AG04449 (cell line): ENCODE measurements around the gene PEAK1.

Experiments
- CTCF ChIA-PET: fragments of 350-600 bp; formaldehyde crosslinking; extraction: SDS; loops from one replicate; lab custom pipeline; 2021; ENCODE audit warnings: antibody characterized with exemption; lab: Yijun Ruan, JAX
- POLR2A ChIA-PET: fragments of 400-600, 350-600 bp; formaldehyde crosslinking; extraction: SDS; loops from one replicate; lab custom pipeline; 2020; ENCODE audit warnings: antibody characterized with exemption, inconsistent platforms; lab: Yijun Ruan, JAX
- DNase-seq: peaks from one replicate; pipeline ENCODE4 v3.0.0-alpha.2; 2010; ENCODE audit warnings: low read depth, low spot score
- H3K4me3 ChIP-seq: 2 replicates; pipeline ENCODE4 v1.5.1; 2011; ENCODE audit warnings: low read depth, mild to moderate bottlenecking, control low read depth, low read length
- CTCF ChIP-seq: IDR thresholded peaks from one replicate; pipeline ENCODE4 v1.5.1; 2011; ENCODE audit warnings: mild to moderate bottlenecking, moderate library complexity, low read length, control low read depth, inconsistent platforms; ENCODE audit not compliant: insufficient read depth; ENCODE audit errors: missing control alignments

Gene PEAK1

DNA sequence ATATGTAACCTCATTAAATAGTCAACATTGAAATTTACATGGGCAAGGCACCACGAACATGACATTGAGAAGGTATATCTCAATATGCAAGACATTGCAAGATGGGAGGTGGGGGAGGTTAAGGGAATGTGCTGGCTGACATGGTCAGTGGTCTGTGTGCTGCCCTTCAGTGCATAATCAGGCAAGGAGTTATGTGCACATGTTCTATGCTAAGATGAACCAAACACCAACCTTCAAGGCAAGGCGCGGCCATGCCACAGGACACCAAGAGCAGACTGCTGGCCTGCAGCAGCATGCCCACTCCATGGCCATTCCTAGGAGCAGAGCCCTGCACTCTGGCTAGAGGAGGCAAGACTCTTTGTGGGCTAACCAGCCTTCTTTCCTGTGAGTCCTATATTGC, 308.1 kb downstream of the PEAK1 start:
- TF ChIP-seq CTCF = no peak
- no peak for DNase-seq
- H3K4me3 ChIP-seq = no peak overlapping the region
- CTCF ChIA-PET = interaction anchor here (4.0 kb wide), 1 partner anchor 431 kb away, joined by 21 read pairs; no protein-coding TSS in a partner anchor
- POLR2A ChIA-PET = no interaction called here

GRCh38 chr15:77107531-77108355, 312.2 kb downstream of the PEAK1 start:
- no peak overlapping the region for H3K4me3 ChIP-seq
- peak; percentile 82 for TF ChIP-seq CTCF
- CTCF ChIA-PET = interaction anchor here (0.6 to 10.1 kb wide), 27 partner anchors 9 to 527 kb away, joined by 3 to 170 read pairs (median 4); no protein-coding TSS in a partner anchor
- no peak for DNase-seq
- POLR2A ChIA-PET = interaction anchor here (1.0 kb wide), 1 partner anchor 313 kb away, joined by 3 read pairs; the partner anchor contains the start of gene HMG20A

DNA sequence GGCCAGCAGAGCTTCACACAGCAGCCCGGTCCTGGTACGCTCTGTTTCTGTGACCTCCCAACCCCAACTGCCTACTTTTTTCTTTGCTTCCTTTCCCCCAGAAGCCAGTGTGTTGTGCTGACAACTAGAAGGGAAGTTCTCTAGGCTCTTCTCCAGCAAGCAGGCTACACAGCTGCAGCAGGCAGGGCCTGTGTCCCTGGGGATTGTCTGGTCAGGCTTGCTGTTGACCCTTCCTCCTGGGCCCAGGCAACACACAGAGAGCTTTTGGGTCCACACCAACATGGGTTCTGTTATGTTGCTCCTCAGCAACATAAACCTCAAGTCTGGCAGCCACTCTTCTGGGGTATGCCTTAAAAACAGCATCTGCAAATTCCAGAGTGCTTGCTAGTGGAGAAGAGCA, 312.8 kb downstream of the PEAK1 start:
- DNase-seq = no peak
- H3K4me3 ChIP-seq = no peak overlapping the region
- no peak for TF ChIP-seq CTCF
- CTCF ChIA-PET = interaction anchor here (0.6 to 10.1 kb wide), 29 partner anchors 8 to 528 kb away, joined by 3 to 170 read pairs (median 4); no protein-coding TSS in a partner anchor
- POLR2A ChIA-PET = interaction anchor here (1.0 kb wide), 1 partner anchor 314 kb away, joined by 3 read pairs; the partner anchor contains the start of gene HMG20A

DNA sequence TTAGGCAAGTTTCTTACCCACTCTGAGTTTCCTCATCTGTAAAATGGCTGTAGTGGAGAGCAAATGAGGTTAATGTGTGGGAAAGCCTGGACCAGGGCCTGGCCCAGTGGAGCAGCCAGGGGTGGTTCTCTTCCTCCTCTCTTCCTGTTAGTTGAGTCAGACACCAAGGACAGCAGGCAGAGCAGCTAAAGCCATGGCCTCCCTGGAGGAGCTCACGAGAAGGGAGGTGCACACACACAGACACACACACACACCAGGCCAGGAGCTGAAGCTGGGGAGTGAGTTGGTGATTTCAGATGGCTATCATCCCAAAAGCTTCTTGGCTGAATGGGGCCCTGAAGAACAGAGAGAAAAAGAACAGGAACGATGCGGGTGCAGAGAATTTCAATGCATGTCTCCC, 315.7 kb downstream of the PEAK1 start:
- DNase-seq = no peak
- CTCF ChIA-PET = interaction anchor here (0.9 to 10.1 kb wide), 13 partner anchors 9 to 530 kb away, joined by 3 to 170 read pairs (median 4); no protein-coding TSS in a partner anchor
- no peak overlapping the region for H3K4me3 ChIP-seq
- no peak for TF ChIP-seq CTCF
- POLR2A ChIA-PET = interaction anchor here (0.5 to 1.6 kb wide), 2 partner anchors 9 to 22 kb away, joined by 3 to 4 read pairs; no protein-coding TSS in a partner anchor

- H3K4me3 ChIP-seq = no peak overlapping the region
- no peak for DNase-seq
- ChIA-PET POLR2A (no interaction called here), CTCF (interaction anchor here (1.0 to 6.2 kb wide), 2 partner anchors 18 to 76 kb away, joined by 4 to 44 read pairs; no protein-coding TSS in a partner anchor)
- TF ChIP-seq CTCF = no peak
Measured at GRCh38 chr15:77099741-77100463, 320.0 kb downstream of the PEAK1 start.
